Suprapubic skin (tissue), 4 donors: ENCODE results near the gene HAVCR2. TPM values are rescaled to one million over a fixed set of nuclear protein-coding genes. Genes with fewer than 3 reads are reported as not detected.

Experiments
- DNase-seq, 2 donors: peaks; one replicate each; pipeline ENCODE4 v3.0.0-alpha.2; 2019; ENCODE audit warnings: low spot score in 2 of 2
- H3K27ac ChIP-seq: fragments of 200-600 bp; sonication (generic); one replicate; pipeline ENCODE4 v1.5.1; 2019
- H3K27me3 ChIP-seq: fragments of 200-600 bp; sonication (generic); one replicate; pipeline ENCODE4 v1.5.1; 2019
- H3K36me3 ChIP-seq: fragments of 200-600 bp; sonication (generic); one replicate; pipeline ENCODE4 v1.5.1; 2019
- H3K4me1 ChIP-seq: fragments of 200-600 bp; sonication (generic); one replicate; pipeline ENCODE4 v1.5.1; 2019
- H3K4me3 ChIP-seq: fragments of 200-600 bp; sonication (generic); one replicate; pipeline ENCODE4 v1.5.1; 2019; ENCODE audit warnings: mild to moderate bottlenecking
- H3K9me3 ChIP-seq: fragments of 200-600 bp; sonication (generic); one replicate; pipeline ENCODE4 v1.5.1; 2019
- CTCF ChIP-seq, 2 donors: fragments of 200-600 bp in 1 of 2; fragments of 450-650 bp in 1 of 2; sonication (generic) in 1 of 2; IDR thresholded peaks; one replicate each; pipeline ENCODE4 v1.5.1; 2016 to 2019; ENCODE audit warnings: antibody characterized with exemption in 2 of 2, mild to moderate bottlenecking in 1 of 2, moderate library complexity in 1 of 2
- EP300 ChIP-seq: sonication (generic); formaldehyde crosslinking; IDR thresholded peaks from one replicate; pipeline ENCODE4 v1.6.1; 2017; ENCODE audit warnings: antibody characterized with exemption
- POLR2A ChIP-seq, 2 donors: fragments of 450-650 bp; IDR thresholded peaks; one replicate each; pipeline ENCODE4 v1.6.1; 2017; ENCODE audit warnings: antibody characterized with exemption in 2 of 2, mild to moderate bottlenecking in 2 of 2, moderate library complexity in 2 of 2
- POLR2AphosphoS5 ChIP-seq, 3 donors: sonication (generic); formaldehyde crosslinking; IDR thresholded peaks; one replicate each; pipeline ENCODE4 v1.6.1; 2017; ENCODE audit warnings: antibody characterized with exemption in 3 of 3
- WGBS: methylation state at CpG from one replicate; pipeline ENCODE4 v1.1.5; 2018; 5-methylcytosine and 5-hydroxymethylcytosine counted together
- total RNA-seq, 4 donors: library from RNA; depleted of rRNA; stranded (reverse); fragments of >200 nt; gene quantifications; one replicate each; pipeline ENCODE4 v1.1.0, GENCODE V29; 2016

HAVCR2 gene
- total RNA-seq, 4 donors from 2014 or later, result 2.1 to 4.5 (median 3.5) TPM

- H3K27ac ChIP-seq, result no peak overlapping the region
- no peak for DNase-seq
- no peaks in the 10 kb centered on the region for H3K9me3 ChIP-seq
- H3K36me3 ChIP-seq, result no peaks in the 10 kb centered on the region
- H3K4me1 ChIP-seq, result no peaks in the 10 kb centered on the region
- no peaks in the 10 kb centered on the region for H3K27me3 ChIP-seq
- H3K4me3 ChIP-seq, result no peak overlapping the region
- TF ChIP-seq POLR2AphosphoS5 (IDR thresholded peaks at IDR 0.05) (no peak), EP300 (no peak), POLR2A (IDR thresholded peaks at IDR 0.05) (no peak), CTCF (IDR thresholded peaks at IDR 0.05) (no peak)
- WGBS, result 57% methylated on average over 4 of the region's 4 CpGs
These were observed 32.3 kb downstream of the HAVCR2 start for GRCh38 chr5:157076558-157076957.

- Histone ChIP-seq H3K36me3 (no peaks in the 10 kb centered on the region), H3K4me1 (no peaks in the 10 kb centered on the region), H3K27ac (no peak overlapping the region), H3K9me3 (no peaks in the 10 kb centered on the region), H3K4me3 (no peak overlapping the region), H3K27me3 (no peaks in the 10 kb centered on the region)
- TF ChIP-seq POLR2A (IDR thresholded peaks at IDR 0.05), result no peak
- DNase-seq, result no peak
- 56% methylated on average over 3 of the region's 3 CpGs for WGBS
These were observed 36.3 kb downstream of the HAVCR2 start for GRCh38 chr5:157072508-157072907.

GRCh38 chr5:157069949-157070348, 38.9 kb downstream of the HAVCR2 start:
- Histone ChIP-seq H3K9me3 (no peaks in the 10 kb centered on the region), H3K36me3 (no peaks in the 10 kb centered on the region), H3K27me3 (no peaks in the 10 kb centered on the region), H3K4me3 (no peak overlapping the region), H3K27ac (no peak overlapping the region), H3K4me1 (no peaks in the 10 kb centered on the region)
- 85% methylated on average over 3 of the region's 3 CpGs for WGBS
- no peak for TF ChIP-seq POLR2AphosphoS5 (IDR thresholded peaks at IDR 0.05)
- TF ChIP-seq EP300, result no peak
- TF ChIP-seq POLR2A (IDR thresholded peaks at IDR 0.05), result no peak
- TF ChIP-seq CTCF (IDR thresholded peaks at IDR 0.05), result no peak
- no peak for DNase-seq

GRCh38 chr5:157068785-157069184, 40.1 kb downstream of the HAVCR2 start:
- Histone ChIP-seq H3K9me3 (no peaks in the 10 kb centered on the region), H3K4me1 (no peaks in the 10 kb centered on the region), H3K36me3 (no peaks in the 10 kb centered on the region), H3K27ac (no peak overlapping the region), H3K27me3 (no peaks in the 10 kb centered on the region), H3K4me3 (no peak overlapping the region)
- DNase-seq, result no peak
- 90% methylated on average over 5 of the region's 5 CpGs for WGBS
- TF ChIP-seq EP300 (no peak), POLR2AphosphoS5 (IDR thresholded peaks at IDR 0.05) (no peak), CTCF (IDR thresholded peaks at IDR 0.05) (no peak), POLR2A (IDR thresholded peaks at IDR 0.05) (no peak)

- Histone ChIP-seq H3K4me1 (no peaks in the 10 kb centered on the region), H3K9me3 (no peaks in the 10 kb centered on the region), H3K36me3 (no peaks in the 10 kb centered on the region), H3K4me3 (no peak overlapping the region), H3K27me3 (no peaks in the 10 kb centered on the region), H3K27ac (no peak overlapping the region)
- DNase-seq, result no peak
- TF ChIP-seq EP300 (no peak), CTCF (IDR thresholded peaks at IDR 0.05) (no peak), POLR2AphosphoS5 (IDR thresholded peaks at IDR 0.05) (no peak), POLR2A (IDR thresholded peaks at IDR 0.05) (no peak)
- 95% methylated on average over 5 of the region's 5 CpGs for WGBS
These were observed 40.5 kb downstream of the HAVCR2 start for GRCh38 chr5:157068339-157068738.

GRCh38 chr5:157067005-157067404, 41.8 kb downstream of the HAVCR2 start:
- DNase-seq, result no peak
- no peak for TF ChIP-seq POLR2A (IDR thresholded peaks at IDR 0.05)
- TF ChIP-seq CTCF (IDR thresholded peaks at IDR 0.05), result no peak
- TF ChIP-seq EP300, result no peak
- TF ChIP-seq POLR2AphosphoS5 (IDR thresholded peaks at IDR 0.05), result no peak
- H3K36me3 ChIP-seq, result no peaks in the 10 kb centered on the region
- 48% methylated on average over 2 of the region's 2 CpGs for WGBS
- H3K27me3 ChIP-seq, result no peaks in the 10 kb centered on the region
- H3K9me3 ChIP-seq, result no peaks in the 10 kb centered on the region
- H3K4me1 ChIP-seq, result no peaks in the 10 kb centered on the region
- H3K4me3 ChIP-seq, result no peak overlapping the region
- H3K27ac ChIP-seq, result no peak overlapping the region
